Measurements from ENCODE around the gene TRANK1.
"Not testable (repeated sequence)": the region's sequence is repeated elsewhere in the genome, so short reads cannot be mapped to it uniquely, and the experiment has no call there.

The TRANK1 gene

DNA sequence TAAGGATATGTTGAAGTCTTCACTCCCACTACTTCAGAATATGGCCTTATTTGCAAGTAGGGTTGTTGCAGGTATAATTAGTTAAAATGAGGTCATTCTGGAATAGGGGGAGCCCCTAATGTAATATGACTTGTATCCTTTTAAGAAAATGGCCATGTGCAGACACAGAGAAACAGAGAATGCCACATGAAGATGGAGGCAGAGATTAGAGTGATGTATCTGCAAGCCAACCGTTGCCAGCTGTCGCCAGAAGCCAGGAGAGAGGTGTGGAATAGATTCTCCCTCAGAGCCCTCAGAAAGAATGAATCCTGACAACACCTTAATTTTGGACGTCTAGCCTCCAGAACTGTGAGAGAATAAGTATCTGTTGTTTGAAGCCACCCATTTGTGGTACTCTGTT is 11.3 kb upstream of the TRANK1 start:
- no peak for DNase-seq

DNA sequence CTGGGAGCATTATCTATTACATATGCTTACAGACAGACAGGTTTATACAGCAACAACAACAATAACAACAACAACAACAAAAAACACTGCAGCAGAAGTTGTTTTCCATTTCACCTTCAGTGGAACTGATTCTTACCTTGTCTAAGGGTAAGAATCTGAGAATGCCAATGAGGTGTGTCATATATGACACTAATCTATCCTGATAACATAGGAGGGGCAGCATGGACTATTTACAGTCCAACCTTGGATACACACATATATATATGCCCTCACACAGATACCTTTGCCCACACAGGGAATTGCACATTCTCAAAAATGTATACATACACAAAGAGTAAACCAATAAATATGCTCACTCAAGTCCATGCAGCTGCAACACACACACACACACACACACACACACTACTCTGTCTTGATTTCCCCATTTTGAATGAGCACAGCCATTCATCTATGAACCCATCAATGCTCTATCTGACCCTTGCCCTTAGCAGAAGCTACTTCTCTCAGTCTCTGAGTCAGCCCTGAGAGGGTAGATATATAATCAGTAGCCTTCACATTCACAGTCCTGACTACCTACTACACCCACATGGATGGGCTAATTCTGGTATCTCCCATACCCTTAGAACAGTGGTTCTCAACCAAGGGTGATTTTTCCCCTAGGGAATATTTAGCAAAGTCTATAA is 9.7 kb upstream of the TRANK1 start:
- no peak for DNase-seq

DNA sequence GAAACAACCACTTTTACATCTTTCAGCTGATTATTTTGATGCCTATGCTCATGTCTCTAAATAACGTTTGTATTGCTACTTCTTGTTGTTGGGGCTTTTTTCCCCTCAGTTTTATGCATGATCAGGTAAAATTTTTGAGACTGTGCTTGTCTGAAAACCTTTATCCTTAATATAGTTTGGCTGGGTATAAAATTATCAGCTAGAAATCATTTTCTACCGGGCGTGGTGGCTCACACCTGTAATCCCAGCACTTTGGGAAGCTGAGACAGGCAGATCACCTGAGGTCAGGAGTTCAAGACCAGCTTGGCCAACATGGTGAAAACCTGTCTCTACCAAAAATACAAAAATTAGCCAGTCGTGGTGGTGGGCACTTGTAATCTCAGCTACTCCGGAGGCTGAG is 3.0 kb upstream of the TRANK1 start:
- DNase-seq, result not testable (repeated sequence)

DNA sequence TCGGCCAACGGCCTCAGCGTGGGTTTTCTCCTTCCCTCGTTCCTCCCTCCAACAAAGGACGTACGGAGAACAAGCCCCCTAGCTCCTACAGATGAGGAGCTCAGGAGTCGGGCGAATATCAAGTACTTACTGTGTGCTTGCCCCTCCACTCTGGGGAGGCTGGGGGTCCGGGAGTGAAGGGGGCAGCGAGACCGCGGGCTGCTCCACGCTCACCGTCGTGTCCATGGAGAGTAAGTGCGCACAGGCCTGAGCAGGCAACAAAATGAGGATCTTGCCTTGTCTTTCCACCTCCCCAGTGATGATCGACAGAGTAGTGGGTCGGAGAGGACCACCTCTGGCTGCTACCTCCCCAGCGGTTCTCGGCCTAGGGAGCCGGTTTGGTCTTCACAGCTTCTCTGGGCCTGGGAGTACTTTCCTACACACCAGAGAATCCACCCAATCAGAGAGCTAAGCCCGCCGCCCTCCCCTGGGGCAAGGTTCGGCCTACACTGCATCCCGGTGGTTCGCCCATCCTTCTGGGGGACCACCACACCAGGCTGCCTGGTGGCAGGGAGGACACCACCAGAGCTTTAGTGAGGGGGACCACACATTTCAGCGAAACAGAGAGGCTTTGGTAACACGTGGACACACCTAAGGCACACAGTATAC is 603 bp upstream of the TRANK1 start:
- DNase-seq, result no peak

DNA sequence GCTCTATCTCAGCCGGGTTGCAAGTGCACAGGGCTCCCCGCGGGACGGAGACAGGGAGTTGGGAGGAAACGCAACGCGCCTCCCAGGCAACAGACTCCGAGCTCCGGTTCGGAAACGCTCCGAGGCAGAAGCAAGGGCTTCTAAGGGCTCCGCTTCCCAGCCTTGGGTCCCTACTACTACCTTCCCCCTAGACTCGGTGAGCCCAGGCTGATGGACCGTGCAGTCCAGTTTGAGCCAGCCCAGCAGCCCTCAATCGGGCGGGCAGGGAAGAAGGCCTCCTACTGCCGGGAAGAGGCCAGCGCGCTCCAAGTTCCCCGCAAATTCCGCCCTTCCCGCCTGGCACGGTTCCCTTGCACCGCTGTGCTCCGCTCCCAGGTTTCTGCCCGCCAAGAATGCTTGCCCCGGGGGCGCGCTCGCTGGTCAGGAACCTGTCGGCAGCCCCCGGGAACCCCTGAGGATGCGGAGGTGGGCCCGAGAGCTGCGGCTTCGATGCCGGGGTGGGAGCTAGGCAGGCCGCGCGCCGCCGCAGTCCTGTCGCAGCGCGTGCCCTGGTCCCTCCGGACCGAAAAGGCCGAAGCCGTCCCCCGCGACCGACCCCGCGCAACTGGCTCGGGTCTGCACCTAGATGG is 728 bp downstream of the TRANK1 start:
- DNase-seq, result peak; percentile 76

DNA sequence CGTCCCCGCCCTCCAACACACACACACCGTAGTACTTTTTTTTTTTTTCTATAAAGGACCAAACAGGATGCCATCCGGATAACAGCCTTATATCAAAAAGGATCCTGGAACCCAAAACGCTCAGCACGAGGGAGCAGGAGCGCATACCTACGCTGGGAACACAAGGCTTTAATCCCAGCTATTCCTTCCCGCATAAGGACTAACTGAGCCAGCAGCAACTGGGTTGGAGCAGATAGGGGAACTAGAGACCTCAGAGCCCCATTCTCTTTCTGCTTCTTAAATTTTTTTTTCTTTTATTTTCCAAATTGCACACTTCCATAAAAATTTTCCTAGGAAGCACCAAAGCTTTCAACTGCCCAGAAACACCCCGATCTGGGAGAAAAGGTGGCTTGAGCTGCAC is 1.3 kb downstream of the TRANK1 start:
- DNase-seq, result no peak

DNA sequence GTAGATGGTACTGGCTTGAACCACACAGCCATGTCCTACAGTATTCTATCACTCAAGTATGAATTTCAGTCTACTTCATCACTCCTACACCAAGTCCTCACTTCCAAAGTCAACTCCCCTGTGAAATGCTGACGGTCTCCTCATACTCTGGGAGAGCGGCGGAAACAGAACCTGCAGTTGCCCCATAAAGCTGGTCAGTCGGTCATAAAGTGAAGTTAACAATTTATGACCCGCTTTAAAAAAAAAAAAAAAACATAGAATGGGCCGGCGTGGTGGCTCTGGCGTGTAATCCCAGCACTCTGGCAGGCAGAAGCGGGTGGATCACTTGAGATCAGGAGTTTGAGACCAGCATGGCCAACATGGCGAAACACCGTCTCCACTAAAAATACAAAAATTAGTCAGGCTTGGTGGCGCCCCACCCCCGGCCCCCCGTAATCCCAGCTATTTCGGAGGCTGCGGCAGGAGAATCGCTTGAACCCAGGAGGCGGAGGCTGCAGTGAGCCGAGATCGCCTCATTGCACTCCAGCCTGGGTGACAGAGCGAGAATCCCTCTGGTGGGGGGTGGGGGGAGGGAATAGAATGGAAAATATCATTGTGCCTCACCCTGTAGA is 2.1 kb downstream of the TRANK1 start:
- DNase-seq, result no peak

DNA sequence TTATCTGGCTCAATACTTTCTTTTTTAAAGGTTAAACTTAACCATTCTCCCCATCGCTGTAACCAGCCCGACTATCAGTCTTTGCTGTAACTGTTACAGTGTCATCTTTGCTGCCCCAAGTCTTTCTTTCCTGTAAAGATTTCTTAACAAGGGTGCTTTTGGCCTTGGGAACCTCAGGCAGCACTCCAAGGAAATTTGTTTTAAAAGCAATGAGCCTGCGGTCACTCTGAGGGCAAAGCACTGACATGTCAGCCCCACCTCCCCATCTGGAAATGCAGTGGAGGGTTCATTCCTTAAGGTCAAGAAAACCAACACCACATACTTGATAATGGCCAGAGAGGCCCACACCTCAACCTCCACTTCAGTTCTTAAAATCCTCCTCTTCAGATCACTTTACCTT is 3.2 kb downstream of the TRANK1 start:
- no peak for DNase-seq

DNA sequence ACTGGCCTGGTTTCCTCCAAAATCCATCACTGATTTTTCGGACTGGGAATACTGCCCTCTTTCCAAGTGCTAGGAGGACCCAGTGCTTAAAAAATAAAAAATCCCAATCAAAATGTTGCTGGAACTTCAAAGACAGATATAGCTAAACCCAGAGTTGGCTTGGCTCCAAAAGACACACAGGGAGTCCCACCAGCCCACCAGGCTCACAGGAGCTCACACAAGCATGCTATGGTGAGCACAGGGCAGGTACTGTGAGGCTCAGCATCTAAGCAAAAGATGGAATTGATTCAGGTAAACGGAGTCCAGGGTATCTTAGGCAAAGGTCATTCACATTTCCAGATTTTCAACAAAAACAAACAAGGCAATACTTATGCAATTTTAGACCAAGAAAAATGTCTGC is 3.7 kb downstream of the TRANK1 start:
- DNase-seq, result no peak

DNA sequence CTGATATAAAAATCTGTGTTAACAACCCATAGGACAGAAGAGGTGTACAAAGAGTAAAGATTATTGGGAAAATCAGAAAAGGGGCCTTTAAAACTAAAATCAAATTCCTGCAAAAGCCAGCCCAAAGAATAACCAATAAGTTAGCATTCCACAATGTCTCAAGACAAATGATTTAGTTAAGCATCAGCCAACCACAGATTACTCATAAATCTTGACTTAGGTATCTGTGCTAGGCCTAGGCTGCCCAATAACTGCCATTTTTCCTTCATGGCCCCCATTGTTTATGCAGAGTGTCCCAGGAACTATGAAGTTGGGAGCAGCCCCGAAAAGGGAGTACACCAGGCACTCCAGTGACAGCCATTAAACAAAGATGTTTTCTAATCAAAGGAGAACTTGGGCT is 7.4 kb downstream of the TRANK1 start:
- no peak for DNase-seq

DNA sequence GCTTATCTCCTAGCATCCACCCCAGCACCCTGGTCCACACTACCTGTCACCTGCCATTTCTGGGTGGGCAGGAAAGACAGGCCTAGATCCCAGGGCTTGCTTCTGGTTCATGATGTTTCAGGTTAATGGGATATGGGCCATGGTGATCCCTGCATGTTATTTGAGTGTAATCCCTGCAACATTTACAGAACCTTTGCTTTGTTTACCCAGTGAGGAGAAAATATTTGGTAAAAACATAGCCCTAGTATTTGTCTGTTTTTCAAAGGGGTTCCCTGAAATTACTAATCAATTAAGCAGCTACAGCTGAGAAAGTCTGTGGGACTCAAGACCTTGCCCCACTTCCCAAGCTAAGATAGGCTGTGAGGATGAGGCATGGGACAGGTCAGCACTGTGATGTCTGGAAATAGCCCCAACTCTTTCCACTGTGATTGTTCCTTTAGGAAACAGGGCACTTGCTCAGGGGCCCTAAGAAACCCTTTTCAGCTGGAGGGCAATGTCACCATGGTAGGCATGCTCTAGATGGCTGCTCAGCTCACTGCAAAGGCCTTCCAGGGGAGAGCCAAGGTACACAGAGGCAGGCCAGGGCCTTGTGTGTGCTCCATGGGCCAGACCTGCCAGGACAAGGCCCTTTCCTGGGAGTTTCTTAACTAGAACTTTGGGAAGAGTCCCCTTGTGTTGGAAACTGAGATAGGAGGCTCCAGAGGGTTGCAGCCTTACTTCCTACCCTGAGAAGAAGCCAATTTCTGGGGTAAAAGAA is 11.1 kb downstream of the TRANK1 start:
- DNase-seq, result no peak

DNA sequence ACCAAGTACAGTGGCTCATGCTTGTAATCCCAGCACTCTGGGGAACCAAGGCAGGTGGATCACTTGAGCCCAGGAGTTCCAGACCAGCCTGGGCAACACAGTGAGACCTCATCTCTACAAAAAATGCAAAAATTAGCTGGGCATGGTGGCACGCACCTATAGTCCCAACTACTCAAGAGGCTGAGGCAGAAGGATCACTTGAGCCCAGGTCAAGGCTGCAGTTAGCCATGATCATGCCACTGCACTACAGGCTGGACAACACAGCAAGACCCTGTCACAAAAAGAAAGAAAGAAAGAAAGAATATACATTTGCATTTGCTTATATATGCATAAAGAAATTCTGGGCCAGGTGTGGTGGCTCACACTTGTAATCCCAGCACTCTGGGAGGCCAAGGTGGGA is 13.4 kb downstream of the TRANK1 start:
- not testable (repeated sequence) for DNase-seq

DNA sequence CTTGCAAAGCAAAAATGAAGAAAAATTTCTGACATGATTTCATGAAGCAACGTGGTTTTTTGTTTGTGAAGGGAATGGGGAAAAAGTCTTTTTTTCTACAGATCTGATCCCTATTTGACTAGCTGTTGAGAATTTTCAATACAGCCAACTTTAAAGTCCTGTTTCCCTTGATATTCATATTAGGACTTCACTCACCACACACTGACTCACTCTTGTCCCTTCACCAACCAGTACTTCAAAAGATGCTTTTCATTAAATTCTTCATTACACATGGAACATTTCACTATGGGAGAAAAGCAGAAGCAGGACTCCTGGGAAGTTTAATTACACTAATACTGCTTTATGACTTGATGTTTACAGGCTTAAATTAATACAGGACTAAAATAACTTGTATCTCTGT is 16.6 kb downstream of the TRANK1 start:
- no peak for DNase-seq

DNA sequence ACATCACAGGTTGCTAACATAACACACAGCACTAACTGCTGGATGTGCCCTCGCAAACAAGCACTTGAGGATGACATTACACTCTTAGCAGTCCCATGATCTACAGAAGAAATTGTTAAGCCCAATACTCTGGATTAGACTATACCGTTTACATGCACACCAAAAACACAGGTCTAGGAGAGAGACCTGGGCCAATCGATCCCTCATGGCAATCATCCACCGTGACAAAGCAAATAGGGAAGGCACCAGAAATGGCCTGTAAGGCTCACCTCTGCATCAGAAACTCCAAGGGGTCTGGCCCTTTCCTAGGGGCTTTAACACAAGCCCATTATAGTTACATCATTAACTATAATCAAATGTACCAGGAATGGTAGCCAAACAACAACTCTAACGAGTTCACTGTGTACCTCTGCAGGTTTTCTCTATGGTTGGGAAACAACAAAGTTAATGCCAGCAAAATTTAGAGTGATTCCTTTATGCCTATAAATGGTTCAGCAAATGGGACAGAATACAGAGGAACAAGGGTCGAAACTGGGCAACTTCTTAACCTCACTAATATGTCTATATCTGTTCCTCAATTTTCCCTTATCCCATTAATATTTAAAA is 18.5 kb downstream of the TRANK1 start:
- DNase-seq, result no peak

DNA sequence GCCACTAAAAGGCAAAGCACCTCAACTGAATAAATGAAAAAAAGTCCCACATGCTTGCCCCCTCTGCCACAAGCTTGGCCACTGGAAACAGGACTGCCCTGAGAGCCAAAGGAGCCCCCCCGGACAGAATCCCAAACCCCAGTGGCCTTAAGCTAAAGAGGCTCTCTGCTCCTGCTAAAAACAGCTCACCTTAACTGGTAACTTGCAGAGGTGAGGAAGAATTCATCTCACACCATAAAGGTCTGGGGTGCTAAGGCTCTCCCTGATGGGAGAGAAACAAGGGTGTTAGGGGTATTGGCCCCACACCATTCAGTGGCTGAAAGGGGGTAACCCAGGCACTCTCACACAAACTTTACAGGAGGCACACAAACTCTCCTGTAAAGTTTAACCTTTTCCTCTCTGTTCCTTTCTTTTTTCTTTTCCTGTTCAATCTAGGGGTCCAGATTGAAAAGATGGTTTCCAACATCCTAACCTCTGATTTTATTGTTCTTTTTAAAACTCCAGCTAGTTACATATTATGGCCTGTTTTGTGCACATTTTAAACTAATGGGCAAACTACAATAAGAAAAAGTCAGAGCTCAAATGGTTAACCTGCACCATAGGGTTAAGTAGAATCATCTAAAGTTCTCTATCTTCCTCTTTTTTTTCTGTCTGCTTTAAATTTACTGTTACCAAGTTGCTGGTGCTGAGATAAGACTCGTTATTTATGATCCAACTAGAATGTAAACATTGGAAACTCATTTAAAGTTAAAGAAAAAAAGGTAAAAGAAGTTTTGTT is 19.9 kb downstream of the TRANK1 start:
- no peak for DNase-seq

DNA sequence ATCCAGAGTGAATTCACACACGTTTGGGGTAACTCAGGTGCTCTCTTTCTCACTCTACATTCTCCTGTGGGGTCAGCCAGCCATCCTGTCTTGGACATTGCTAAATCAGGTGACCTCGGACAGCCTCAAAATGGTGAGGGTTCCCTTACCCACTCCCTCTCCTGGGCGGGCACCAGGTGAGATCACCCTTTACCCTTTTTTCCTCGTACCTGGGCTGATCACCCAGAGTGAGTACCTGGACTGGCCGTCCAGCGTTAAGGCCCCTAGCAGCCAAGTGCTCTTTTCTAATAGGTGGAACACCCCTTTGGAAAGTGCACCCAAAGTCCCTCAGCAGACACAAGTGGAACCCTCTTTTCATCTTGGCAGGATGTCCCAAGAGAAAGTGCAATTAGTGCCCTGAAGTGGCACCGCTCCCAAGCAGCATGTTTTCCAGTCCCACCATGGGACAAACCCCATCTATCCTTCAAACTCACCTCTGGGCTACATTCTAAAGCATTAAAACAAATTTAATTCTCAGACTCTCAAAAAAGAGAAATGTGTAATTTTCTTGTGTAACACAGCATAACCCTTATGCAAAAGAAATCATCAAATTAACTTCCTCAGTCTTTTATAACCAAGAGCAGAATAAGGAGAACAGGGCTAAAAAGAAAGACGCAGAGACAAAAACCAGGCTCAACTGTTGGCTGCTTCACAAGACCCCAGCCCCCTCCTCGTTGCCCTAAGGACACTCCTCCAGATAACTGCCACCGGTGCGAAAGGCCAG is 20.7 kb downstream of the TRANK1 start:
- no peak for DNase-seq

DNA sequence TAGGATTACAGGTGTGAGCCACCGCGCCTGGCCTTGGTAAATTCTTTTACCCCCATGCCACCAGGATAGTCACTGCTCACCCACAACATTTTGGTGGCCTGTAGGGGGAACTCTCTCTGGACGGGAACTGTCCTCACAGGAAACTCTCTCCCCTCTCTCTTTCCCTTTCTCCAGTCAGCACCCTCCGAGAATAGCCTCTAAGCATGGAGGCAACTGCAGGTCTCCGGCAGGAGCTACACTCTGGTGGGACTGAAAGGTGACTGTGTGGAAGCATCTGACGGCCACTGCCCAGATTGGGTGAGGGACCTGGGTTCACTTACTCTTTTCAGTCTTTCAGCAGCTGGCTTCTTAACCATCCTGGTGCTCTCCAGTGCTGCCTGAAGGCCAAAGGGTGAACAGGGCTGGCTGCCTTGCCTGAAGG is 21.3 kb downstream of the TRANK1 start:
- no peak for DNase-seq

DNA sequence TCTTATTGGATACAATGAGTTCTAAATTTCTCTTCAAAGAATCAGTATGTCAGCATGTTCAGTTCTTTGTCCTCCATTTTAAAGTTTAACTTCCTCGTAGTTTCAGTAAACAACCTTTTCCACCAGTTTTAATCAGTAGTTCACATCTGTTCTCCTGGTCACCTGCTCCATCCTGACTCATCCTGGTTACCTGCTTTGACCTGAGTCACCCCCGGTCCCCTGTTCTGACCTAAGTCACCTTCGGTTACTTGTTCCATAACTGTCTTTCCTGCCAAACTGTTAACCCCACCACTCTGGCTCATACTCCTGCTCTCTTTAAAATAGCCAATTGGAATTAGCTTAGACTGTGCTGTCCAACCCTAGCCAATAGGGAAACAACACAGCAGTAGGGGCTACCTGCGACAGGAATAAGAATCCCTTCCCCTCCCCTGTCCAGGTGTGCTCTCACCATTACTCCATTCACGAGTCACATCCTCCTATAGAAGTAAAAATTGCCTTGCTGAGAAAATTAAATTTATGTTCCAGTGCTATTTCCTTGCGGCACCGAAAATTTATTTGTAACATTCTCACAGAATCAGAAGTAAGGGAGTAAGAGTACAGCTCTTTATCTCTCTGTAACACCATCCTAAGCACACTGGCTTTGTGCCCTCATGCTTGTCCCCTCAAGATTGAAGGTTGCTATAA is 23.8 kb downstream of the TRANK1 start:
- DNase-seq, result no peak

DNA sequence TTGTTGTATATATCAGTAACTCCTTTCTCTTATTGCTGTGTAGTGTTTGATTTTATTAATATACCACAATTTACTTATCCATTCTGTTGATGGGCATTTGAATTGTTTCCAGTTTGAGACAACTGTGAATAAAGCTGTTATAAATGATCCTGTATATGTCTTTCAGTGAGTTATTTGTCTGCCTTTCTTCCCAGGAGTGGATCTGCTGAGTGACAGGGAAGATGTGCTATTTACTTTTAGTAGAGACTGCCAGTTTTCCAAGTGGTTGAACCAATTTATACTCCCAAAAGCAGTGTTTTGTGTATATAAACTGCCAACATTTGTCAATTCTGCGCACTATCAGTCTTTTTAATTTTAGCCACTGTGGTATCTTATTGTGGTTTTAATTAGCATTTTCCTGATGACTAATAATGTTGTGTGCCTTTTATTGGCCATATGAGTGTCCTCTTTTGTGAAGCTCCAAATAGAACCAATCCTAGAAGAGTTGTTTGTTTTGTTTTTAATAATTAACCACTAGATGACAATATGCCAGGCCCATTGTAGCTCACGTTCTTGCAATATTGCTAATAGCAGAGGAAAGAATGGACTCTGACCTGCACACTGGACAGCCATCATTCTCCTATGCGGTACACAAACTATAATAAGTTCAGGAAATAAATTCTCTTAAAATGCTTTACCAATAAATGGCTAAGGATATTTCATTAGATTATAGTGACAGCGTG is 25.3 kb downstream of the TRANK1 start:
- no peak for DNase-seq

DNA sequence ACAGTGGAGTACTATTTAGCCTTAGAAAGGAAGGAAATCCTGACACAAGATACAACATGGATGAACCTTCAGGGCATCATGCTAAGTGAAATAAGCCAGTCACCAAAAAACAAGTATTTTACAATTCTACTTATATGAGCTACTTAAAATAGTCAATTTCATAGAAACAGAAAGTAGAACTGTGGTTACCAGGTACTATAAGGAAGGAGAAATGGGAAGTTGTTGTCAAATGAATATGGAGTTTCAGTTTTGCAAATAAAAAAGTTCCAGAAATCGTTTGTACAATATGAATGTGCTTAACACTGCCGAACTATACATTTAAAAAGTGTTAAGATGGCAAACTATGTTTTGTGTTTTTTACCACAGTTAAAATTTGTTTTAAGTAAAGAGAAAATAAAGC is 26.8 kb downstream of the TRANK1 start:
- DNase-seq, result no peak
